ENCODE results near the gene CACNA1E.

The CACNA1E gene

DNA sequence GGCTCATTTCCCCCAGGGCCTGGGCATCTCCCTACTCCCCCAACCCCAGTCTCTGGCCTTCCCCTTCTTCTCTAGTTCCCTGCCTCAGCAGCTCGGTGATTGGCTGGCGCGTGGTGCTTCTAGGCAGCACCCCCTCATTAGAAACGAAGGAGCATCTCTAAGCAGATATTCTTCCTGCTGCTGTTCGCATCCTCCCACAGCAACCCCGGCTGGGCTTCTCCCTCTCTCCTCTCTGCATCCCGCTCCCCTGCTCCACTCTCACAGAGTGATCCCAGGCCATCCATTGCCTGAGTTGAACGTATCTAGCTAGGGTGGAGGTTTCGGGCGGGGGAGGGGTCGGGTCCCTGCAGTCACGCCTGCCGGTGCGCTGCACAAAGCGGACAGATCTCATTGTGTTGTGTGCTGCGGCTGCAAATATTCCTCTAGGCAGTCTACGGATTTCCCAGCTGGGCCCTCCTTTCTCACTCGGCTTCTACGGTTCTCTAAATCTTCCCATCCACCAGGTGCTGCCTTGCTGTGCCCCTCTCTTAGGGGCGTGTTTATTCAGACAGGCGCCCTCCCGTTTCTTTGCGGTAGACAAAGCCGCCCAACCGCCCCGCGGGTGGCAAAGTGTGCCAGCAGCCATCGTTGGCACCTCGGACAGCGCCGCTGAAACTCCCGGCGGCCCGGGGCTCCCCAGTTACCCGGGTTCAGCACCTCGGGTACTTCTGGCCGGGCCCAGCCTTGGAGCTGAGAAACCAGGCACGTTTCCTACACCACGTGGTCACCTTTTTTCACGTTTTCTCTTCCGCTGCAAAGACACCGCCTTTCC is 2.2 kb downstream of the CACNA1E start:
- DNase-seq, result no peak

DNA sequence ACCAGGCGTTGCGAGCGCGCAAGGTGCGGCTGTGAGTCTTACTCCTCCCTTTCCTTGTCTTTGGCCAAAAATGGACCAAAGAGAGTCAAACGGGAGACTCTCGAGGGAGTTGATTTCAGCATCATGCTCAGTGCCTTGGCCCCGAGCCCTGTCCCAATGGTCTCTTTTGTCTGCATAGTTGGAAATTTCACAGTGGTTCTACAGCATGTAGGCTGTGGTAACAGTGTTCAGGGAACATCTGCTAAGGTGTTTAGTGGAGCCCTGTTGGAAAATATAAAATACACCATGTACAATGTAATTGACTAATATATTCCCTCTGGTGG is 2.7 kb downstream of the CACNA1E start:
- DNase-seq, result no peak

DNA sequence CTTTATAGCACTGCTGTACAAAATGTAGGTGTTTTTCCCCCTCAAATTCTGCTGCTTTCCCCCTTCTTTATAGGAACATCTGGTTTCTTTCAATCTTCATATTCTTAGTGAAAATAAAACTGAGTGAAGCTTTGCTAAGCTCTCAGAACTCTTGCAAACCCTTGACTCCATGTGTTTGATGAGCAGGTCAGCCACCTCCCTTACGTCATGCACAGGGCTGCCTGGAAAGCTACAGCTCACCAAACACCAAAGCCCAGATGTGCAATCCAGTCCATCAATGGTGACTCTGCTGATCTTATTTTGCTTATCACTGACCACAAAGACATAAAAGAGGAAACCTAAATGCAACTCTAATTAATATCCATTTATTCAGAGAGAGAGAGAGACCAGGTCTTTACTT is 5.5 kb downstream of the CACNA1E start:
- no peak for DNase-seq

DNA sequence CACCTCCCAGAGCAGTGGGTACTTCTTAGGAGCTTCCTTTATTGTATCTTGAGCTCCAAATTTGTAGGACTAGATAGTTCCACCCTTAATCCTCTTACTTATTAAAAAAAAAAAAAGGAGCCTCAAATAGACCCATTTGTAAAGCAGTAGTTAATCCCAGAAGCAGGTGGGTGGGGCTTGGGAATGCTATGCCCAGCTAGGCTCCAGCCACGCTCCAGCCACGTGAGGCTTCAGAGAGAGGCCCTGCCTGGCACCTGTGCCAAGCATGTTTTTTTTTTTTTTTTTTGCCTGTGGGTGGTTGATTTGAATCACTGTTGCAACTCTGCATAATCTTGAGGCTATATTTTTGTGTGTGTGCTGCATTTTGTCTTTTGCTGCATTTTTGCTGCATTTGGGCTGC is 7.0 kb downstream of the CACNA1E start:
- DNase-seq, result no peak

GRCh38 chr1:181490740-181491712 is 7.7 kb downstream of the CACNA1E start:
- no peak for DNase-seq

- DNase-seq, result no peak
Measured at GRCh38 chr1:181493166-181493565, 9.8 kb downstream of the CACNA1E start.

- DNase-seq, result no peak
Measured at GRCh38 chr1:181493885-181494284, 10.6 kb downstream of the CACNA1E start.

- DNase-seq, result no peak
Measured at GRCh38 chr1:181496759-181497158, 13.4 kb downstream of the CACNA1E start.

GRCh38 chr1:181497870-181498269 is 14.6 kb downstream of the CACNA1E start:
- DNase-seq, result no peak

DNA sequence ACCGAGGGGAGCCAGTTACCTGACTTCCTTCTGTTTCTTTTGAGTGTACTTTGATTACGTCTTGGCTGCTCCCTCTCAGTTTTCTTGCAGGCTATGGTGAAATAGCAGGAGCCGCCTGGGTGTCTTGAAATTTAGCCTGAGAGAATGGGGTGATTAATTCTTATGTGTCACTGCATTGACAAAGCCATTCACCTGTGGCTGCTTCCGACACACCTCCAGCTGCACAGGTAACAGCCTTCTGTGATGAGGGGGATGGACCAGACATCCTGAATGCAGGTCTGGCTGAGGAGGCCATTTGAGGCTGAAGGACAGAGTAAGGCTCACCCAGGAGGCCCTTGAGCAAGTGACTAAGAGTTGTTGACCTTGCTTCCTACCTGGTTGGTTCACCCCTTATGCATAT is 16.5 kb downstream of the CACNA1E start:
- no peak for DNase-seq

DNA sequence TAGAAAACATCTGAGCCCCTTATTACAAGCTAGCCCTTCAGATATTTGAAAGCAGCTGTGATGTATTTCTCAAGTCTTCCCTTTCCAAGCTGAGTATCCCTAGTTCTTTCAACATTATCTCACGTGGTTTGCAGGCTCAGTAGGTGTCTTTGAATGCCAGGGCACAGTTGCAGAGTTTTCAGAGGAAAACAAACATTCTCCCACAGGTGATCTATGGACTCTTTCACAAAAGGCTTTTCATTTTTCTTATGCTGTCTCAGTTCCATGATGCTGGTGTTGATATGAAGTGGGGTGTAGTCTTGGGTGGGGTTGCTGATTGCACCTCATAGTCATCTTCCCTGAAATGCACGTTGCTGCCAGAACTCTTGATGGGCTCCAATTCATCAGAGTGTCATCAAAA is 17.3 kb downstream of the CACNA1E start:
- DNase-seq, result no peak

DNA sequence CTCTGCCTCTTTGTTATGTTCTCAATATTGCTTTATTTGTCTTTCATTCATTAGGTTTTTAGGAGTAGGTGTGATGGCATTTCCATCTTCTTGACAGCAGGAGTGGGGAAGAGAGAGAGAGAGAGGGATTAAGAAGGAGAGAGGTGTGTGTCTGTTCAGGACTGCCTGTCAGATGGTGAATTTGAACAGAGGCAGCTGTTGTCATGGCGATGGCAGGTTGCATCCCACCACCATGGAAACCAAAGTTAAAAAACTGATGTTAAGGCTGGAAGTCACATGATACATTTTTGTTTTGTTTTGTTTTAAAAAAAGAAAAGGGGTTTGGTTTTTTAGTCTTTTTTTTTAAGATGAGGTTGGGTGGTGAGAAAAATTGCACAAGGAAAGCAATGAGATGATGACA is 18.3 kb downstream of the CACNA1E start:
- DNase-seq, result no peak

DNA sequence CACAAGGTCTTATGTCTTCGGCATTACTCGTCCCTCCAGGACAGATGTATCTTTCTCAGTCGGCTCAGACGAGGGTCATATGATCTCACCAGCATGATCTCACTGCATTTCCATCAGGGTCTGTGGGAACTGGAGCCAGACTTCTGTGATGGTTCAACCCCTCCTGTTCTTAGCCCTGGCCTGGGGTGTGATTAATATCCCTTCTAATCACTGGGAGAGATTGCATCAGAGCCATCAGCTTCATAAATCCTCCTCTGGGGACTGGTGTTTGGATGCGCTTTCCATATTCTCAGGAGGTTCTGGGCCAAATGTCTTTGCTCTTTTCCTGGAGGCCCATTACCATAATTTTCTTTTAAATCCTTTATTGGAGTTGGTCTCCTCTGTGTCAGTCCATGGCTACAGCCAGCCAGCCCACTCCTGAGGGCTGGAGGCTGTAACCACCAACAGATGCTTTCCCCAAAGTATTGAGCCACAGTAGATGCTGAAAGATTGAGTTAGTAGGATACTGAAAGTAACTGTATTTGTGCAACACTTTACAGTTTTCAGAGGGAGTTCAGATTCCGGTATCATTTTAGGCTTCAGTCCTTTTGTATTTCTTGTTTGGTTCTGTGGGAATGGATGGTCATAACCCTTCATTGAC is 20.0 kb downstream of the CACNA1E start:
- no peak for DNase-seq

DNA sequence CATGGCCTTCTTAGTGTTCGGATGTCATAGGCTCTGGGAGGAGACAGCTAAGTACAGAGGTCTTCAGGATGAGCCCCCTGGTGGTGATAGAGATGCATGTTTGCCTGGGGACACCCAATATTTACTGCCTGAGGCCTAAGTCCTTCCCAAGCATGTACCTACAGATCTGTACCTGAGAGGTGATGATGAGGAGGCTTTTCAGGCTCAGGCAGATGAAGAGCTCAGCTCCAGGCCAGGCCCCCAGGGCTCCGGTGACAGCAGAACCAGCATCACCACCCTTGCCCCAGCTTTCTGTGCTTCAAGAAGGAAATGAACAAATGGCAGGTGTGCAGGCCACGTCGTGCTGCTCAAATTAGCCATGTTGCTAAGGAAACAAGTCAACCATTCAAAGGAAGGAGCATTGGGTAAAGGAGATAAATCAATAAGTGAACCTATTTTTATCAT is 21.1 kb downstream of the CACNA1E start:
- peak in 1 of 2 experiments; percentile 47 for DNase-seq

GRCh38 chr1:181506563-181507353 is 23.4 kb downstream of the CACNA1E start:
- DNase-seq, result no peak

GRCh38 chr1:181508486-181509165 is 25.3 kb downstream of the CACNA1E start:
- DNase-seq, result no peak

GRCh38 chr1:181513786-181514297 is 30.5 kb downstream of the CACNA1E start:
- DNase-seq, result no peak

DNA sequence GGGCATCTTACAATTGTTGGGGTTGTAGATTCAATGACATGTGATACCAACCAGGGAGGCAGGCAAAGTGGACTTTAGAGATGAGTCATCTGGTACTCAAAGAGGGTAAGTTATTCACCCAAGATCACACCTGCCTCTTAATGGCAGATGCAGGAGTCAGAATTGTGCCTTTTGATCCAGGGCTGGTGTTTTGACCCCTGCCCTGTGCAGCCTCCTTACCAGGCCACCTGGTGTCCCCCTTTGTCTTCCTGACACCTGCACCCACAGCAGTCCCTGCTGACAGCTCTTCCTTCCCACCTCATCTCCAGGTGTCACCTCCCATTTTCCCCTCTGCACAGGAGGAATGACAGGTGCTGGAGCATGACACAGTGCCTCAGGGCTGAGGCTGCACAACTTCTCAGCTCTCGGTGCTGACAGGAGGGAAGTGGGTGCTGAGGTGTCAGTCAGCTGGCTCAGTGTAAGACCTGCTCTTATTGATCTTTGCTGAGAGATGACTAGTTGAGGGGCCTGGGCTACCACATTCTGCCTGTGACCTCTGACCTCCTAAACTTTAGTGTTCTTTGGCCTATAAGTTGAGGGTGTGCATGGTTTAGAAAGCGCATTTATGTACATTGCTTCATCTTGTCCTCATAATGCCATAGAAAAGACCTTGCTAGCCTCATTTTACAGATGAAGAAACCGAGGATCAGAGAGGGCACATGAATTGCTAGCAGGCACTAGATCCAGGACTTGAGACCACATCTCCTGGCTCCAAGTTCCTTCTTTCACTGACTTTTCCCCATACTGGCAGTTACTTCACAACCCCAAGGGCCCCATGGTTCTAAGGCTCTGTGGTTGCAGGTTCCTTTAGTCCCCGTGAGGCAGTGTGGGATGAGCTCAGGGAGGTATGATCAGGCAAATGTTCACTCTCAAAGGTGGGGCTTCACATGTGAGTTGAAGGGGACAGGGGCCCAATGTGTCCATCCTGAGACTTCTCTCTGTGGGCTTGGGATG is 31.3 kb downstream of the CACNA1E start:
- peak in 1 of 2 experiments; percentile 49 for DNase-seq

- DNase-seq, result no peak
Measured at GRCh38 chr1:181516706-181517105, 33.4 kb downstream of the CACNA1E start.

DNA sequence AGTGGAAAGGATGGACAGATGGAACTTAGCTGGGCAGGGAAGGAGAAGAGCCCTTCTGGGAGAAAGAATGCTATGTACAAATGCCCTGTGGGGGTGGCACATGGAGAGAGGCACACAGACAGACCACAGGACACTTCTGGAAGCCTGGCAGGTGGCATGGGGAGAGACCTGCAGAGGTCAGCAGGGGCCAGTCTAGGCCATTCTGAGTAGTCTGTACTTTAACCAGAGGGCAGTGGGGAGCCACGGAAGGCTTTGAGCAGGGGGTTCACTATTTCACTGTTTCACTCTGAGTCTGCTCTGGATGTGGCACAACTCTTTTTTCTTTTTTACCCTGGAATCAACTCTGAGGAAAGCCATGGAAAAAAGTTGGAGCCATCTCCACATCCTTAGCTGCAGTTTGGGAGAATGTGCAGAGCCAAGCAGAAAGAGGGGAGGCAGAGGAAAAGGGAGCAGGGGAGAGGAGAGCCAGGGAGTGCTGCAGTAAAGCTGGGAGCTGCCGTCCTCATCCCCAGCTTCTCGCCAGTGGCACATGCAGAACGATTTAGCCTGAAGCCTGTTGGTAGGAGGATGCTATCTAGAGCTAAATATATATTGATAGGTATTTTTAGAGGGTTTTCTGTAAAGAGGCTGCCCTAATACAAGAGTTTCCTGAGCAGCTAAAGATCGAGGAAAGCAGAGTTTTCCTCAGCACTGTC is 34.0 kb downstream of the CACNA1E start:
- no peak for DNase-seq
